Germinal center (tissue), 1 donor: ENCODE results near the gene RPL18.

Experiments used
- DNase-seq: peaks from one replicate; pipeline ENCODE4 v3.0.0; 2012; ENCODE audit warnings: mixed read lengths, low spot score

Gene RPL18

GRCh38 chr19:48613852-48614435 is 5.0 kb downstream of the RPL18 start:
- DNase-seq, result no peak

GRCh38 chr19:48613024-48613851 is 5.7 kb downstream of the RPL18 start:
- DNase-seq, result no peak

GRCh38 chr19:48611872-48612271 is 7.1 kb downstream of the RPL18 start:
- no peak for DNase-seq

DNA sequence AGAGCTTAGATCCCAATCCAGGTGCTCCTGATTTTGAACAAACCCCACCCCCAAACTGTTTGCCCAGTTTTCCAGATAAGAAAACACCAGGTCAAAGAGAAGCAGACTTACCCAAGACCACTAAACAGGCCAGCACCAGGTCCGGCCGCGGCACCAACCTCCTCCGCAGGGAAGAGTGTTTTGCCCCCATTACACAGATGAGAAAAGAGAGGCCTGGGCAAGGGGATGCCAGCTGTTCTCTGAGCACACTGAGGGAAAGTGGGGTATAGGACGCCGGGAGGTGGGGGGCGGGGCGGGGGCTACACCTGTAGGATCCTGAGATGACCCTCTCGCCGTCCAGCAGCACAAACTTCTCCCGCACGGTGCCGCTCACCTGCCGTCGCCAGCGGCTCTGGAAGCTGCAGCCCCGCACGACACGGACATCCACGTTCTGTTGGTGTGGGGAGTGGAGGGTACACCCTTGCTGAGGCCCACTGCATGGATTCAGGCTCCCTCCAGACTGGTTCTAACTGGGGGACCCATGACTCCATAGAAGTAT is 9.3 kb downstream of the RPL18 start:
- no peak for DNase-seq

GRCh38 chr19:48608798-48609263 is 10.1 kb downstream of the RPL18 start:
- peak; percentile 81 for DNase-seq

GRCh38 chr19:48607359-48607755 is 11.6 kb downstream of the RPL18 start:
- no peak for DNase-seq

GRCh38 chr19:48606463-48607358 is 12.3 kb downstream of the RPL18 start, which contains the start of gene SPACA4:
SPACA4 (plus strand) TSS chr19:48606742; CDS start chr19:48606979, 237 bp downstream.
- DNase-seq, result no peak

- DNase-seq, result no peak
Measured at GRCh38 chr19:48603850-48604249, 15.1 kb downstream of the RPL18 start.

- no peak for DNase-seq
Measured at GRCh38 chr19:48603449-48603848, 15.5 kb downstream of the RPL18 start.

- no peak for DNase-seq
Measured at GRCh38 chr19:48603001-48603400, 16.0 kb downstream of the RPL18 start.

GRCh38 chr19:48600679-48601417 is 18.1 kb downstream of the RPL18 start:
- DNase-seq, result no peak

GRCh38 chr19:48598996-48599700 is 19.8 kb downstream of the RPL18 start:
- DNase-seq, result no peak

DNA sequence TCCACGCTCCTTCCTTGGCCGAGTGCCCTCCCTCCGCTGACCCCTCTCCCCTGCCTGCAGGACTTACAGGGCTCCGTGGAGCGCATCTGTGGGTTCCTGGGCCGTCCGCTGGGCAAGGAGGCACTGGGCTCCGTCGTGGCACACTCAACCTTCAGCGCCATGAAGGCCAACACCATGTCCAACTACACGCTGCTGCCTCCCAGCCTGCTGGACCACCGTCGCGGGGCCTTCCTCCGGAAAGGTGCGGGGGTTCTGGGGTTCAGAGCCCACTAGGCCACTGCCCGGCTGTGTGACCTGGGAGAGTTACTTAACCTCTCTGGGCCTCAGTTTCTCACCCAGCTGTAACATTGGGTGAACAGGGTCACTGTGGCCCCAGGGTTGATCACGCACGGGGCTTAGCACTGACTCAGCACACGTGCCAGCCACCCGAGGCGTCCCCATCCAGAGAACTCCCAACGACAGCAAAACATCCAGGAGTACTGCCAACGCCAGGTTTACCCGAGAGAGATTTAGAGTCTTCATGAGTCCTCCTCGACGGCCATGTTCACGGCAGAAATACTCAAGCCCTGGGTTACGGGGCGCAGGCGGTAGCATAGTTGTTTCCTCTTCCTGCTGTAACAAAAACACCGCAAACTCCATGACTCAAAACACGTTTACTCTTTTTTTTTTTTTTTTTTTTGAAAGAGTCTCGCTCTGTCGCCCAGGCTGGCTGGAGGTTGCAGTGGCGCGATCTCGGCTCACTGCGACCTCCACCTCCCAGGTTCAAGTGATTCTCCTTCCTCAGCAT is 22.1 kb downstream of the RPL18 start:
- no peak for DNase-seq

- no peak for DNase-seq
Measured at GRCh38 chr19:48596237-48596636, 22.7 kb downstream of the RPL18 start.

- no peak for DNase-seq
Measured at GRCh38 chr19:48595833-48596232, 23.1 kb downstream of the RPL18 start.

DNA sequence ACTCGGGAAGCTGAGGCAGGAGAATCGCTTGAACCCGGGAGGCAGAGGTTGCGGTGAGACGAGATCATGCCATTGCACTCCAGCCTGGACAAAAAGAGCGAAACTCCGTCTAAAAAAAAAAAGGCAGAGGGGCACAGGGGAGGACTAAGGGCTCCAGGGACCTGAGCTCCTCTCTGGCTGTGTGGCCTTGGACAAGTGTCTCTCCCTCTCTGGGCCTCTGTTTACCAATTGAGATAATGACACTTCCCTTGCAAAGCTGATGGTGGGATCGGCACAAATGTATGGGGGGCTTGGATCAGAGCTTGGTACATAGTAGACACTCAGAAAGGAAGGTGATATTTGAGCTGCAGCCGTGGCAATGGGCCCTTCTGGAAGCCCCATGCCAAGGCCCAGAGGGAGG is 23.8 kb downstream of the RPL18 start:
- DNase-seq, result no peak

DNA sequence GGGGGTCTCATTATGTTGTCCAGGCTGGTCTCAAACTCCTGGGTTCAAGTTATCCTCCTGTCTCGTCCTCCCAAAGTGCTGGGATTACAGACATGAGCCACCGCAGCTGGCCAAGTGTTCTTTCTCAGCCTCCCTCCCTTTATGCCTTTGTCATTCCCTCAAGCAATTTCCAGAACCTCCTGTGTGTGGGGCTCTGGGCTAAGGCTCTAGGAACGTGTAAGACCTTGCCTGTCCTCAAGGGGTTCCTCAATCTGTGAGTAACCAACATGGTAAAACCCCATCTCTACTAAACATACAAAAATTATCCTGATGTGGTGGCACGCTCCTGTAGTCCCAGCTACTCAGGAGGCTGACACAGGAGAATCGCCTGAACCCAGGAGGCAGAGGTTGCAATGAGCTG is 28.0 kb downstream of the RPL18 start:
- DNase-seq, result no peak

DNA sequence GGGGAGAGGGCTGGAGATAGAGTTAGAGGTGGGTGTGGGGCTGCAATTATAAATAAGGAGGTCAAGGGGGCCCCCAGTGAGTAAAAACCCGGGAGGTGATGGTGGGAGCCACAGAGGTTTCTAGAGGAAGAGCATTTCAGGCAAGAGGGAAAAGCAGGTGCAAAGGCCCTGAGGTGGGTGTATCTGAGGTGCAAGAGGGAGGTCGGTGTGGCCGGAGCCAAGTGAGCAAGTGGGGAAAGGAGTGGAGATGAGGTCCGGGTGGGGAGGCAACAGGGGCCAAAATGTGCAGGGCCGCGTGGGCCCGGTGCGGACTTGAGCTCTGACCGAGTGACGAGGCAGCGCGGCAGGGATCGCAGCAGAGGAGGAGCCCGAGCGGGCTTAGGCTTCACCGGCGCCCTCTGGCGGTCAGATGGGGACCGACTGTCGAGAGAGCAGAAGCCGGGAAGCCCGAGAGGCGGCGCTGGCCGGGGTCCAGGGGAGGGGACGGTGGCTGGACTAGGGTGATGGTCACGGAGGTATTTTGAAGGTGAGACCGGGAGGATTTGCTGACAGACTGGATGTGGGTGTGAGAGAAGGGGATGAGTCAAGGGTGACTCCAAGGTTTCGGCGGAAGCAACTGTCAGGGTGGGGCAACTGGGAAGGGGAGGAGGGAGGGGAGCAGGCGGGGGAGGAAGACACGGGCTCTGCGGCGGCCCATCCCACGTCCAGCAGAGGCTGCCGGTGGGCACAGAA is 30.1 kb downstream of the RPL18 start:
- peak; percentile 87 for DNase-seq

- DNase-seq, result no peak
Measured at GRCh38 chr19:48587387-48587786, 31.6 kb downstream of the RPL18 start.
